H54 (cell line): ENCODE data around the gene ZNF213.

Source experiments
- DNase-seq: peaks from one replicate; pipeline ENCODE4 v3.0.0; 2011; ENCODE audit warnings: low spot score, mixed read lengths; ENCODE audit not compliant: insufficient read length
- FAIRE-seq: peaks from 3 replicates; lab custom pipeline; 2011; peaks lifted over from hg19 to GRCh38; lab: Jason Lieb, UNC
- POLR2A ChIP-seq: IDR thresholded peaks from 2 replicates; pipeline ENCODE4 v1.6.1; 2011; ENCODE audit warnings: low read depth, mild to moderate bottlenecking, low read length

Gene ZNF213

GRCh38 chr16:3187798-3188674, 53.2 kb downstream of the ZNF213 start, which contains the start of gene OR1F1:
OR1F1 (plus strand) TSS chr16:3188204.
- FAIRE-seq (no peak), DNase-seq (peak; percentile 44)

GRCh38 chr16:3188675-3188924, 53.8 kb downstream of the ZNF213 start:
- TF ChIP-seq POLR2A: no peak
- DNase-seq: no peak
- FAIRE-seq: no peak

More at GRCh38 chr16:3187798-3188674, 53.2 kb downstream of the ZNF213 start, which contains the start of gene OR1F1:
- TF ChIP-seq POLR2A: no peak

GRCh38 chr16:3188925-3189825, 54.3 kb downstream of the ZNF213 start:
- FAIRE-seq (no peak), DNase-seq (peak; percentile 48)
- no peak for TF ChIP-seq POLR2A

GRCh38 chr16:3189869-3190268, 55.0 kb downstream of the ZNF213 start:
- FAIRE-seq: no peak
- DNase-seq: no peak
- TF ChIP-seq POLR2A: no peak

GRCh38 chr16:3190949-3191353, 56.1 kb downstream of the ZNF213 start:
- TF ChIP-seq POLR2A: no peak
- DNase-seq (no peak), FAIRE-seq (no peak)
